KOPT-K1 (cell line): ENCODE data around the gene ATF6.
A peak's percentile ranks its signal among the peaks of the same experiment; 100 is the strongest.
"Not testable (repeated sequence)": the region's sequence is repeated elsewhere in the genome, so short reads cannot be mapped to it uniquely, and the experiment has no call there.

Experiments used
- H3K27ac ChIP-seq: fragments of 200-600 bp; sonication (generic); 2 replicates; pipeline ENCODE4 v1.5.1; 2016; ENCODE audit warnings: antibody characterized with exemption, mild to moderate bottlenecking, low read depth, low read length; ENCODE audit not compliant: poor library complexity, severe bottlenecking
- H3K36me3 ChIP-seq: fragments of 200-600 bp; sonication (generic); 2 replicates; pipeline ENCODE4 v1.5.1; 2017; ENCODE audit warnings: antibody characterized with exemption, mild to moderate bottlenecking, low read length, moderate library complexity; ENCODE audit not compliant: insufficient read depth
- H3K9me3 ChIP-seq: fragments of 200-600 bp; sonication (generic); 2 replicates; pipeline ENCODE4 v1.5.1; 2017; ENCODE audit warnings: antibody characterized with exemption, low read length, mild to moderate bottlenecking; ENCODE audit not compliant: insufficient read depth, poor library complexity, severe bottlenecking

The ATF6 gene, protein sequence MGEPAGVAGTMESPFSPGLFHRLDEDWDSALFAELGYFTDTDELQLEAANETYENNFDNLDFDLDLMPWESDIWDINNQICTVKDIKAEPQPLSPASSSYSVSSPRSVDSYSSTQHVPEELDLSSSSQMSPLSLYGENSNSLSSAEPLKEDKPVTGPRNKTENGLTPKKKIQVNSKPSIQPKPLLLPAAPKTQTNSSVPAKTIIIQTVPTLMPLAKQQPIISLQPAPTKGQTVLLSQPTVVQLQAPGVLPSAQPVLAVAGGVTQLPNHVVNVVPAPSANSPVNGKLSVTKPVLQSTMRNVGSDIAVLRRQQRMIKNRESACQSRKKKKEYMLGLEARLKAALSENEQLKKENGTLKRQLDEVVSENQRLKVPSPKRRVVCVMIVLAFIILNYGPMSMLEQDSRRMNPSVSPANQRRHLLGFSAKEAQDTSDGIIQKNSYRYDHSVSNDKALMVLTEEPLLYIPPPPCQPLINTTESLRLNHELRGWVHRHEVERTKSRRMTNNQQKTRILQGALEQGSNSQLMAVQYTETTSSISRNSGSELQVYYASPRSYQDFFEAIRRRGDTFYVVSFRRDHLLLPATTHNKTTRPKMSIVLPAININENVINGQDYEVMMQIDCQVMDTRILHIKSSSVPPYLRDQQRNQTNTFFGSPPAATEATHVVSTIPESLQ

DNA sequence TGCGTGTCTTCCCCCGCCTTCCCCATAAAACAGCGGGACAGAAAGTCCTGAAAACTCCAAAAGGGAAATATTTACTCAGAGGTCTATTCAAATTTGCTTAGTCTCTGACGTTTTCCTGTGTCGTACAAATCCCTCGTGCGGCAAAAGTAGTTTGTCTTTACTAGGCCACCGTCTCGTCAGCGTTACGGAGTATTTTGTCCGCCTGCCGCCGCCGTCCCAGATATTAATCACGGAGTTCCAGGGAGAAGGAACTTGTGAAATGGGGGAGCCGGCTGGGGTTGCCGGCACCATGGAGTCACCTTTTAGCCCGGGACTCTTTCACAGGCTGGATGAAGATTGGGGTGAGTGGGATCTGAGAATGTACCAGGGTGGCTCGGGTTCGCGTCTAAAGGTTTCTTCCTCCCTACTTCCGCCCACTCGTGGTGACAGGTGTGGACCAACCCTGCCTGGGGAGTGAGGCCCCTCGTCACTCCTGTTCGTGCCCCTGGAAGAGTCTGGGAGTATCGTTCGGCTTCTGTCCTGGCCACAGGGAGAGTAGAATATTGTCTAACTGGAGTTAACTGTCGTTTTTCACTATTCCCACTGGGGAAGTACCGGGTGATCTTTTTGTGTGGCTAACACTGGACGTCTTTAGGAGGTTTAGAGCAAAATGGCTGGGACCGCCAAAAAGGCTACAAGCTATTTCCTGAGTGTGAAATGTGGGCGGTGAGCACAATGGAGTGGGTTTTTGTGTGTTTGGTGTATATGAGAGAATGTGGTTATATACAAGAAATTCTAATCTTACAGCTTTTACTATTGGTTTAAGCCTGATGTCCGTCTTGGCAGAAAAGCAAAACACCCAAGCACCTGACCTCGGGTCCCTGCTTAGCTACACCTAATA is at the start of gene ATF6:
TSS of gene ATF6 (plus strand) at position 219 of the 880 bp plus-strand sequence. CDS start at position 260, 41 bp downstream.
- H3K27ac ChIP-seq, result peak within 1 kb of the TSS; percentile 86
- H3K9me3 ChIP-seq, result no peaks in the 10 kb centered on the region
- no peaks in the 10 kb centered on the region for H3K36me3 ChIP-seq

GRCh38 chr1:161718559-161719324 is 47.4 kb upstream of the ATF6 start:
- Histone ChIP-seq H3K36me3 (no peaks in the 10 kb centered on the region), H3K27ac (no peak overlapping the region), H3K9me3 (no peaks in the 10 kb centered on the region)

GRCh38 chr1:161719325-161719611 is 46.9 kb upstream of the ATF6 start:
- H3K27ac ChIP-seq, result no peak overlapping the region
- H3K9me3 ChIP-seq, result no peaks in the 10 kb centered on the region
- H3K36me3 ChIP-seq, result no peaks in the 10 kb centered on the region

GRCh38 chr1:161720422-161720821 is 45.7 kb upstream of the ATF6 start:
- Histone ChIP-seq H3K27ac (no peak overlapping the region), H3K9me3 (no peaks in the 10 kb centered on the region), H3K36me3 (no peaks in the 10 kb centered on the region)

- Histone ChIP-seq H3K9me3 (no peaks in the 10 kb centered on the region), H3K27ac (no peak within 1 kb of the TSS), H3K36me3 (no peaks in the 10 kb centered on the region)
Measured at GRCh38 chr1:161720956-161721737, 45.0 kb upstream of the ATF6 start, which contains the start of gene FCRLB. TSS of gene FCRLB (plus strand) at chr1:161721544. CDS start at chr1:161722673, 1,129 bp downstream.

DNA sequence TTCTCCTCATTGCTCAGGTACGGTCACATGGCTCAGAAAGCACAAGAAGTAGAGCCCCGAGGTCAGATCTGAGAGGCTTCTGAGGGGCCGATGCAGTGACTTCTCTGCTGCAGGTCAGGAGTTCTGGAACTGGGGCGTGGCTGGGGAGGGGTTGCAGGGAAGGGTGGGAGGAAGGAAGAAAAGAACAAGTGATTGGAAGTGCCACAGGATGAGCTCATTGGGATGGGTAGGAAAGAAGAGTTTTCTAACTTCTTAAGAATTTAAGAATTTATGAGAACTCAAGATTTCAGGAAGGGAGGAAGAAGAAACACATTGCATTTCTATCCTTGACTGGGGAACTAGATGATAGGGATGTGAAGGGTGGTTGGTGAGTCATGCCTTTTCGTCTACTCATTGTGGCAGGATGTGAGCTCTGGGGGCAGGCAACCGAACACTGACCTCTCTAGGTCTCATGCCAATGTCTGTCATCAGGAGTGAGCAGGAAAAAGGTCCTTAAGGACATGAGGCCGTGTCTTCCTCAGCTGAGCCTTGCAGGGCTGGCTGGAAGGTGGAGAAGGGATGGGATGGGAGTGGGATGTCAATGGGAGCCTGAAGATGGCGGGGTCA is 44.3 kb upstream of the ATF6 start:
- H3K9me3 ChIP-seq, result no peaks in the 10 kb centered on the region
- no peak overlapping the region for H3K27ac ChIP-seq
- no peaks in the 10 kb centered on the region for H3K36me3 ChIP-seq

- Histone ChIP-seq H3K36me3 (no peaks in the 10 kb centered on the region), H3K9me3 (no peaks in the 10 kb centered on the region), H3K27ac (no peak overlapping the region)
Measured at GRCh38 chr1:161722406-161722805, 43.7 kb upstream of the ATF6 start.

DNA sequence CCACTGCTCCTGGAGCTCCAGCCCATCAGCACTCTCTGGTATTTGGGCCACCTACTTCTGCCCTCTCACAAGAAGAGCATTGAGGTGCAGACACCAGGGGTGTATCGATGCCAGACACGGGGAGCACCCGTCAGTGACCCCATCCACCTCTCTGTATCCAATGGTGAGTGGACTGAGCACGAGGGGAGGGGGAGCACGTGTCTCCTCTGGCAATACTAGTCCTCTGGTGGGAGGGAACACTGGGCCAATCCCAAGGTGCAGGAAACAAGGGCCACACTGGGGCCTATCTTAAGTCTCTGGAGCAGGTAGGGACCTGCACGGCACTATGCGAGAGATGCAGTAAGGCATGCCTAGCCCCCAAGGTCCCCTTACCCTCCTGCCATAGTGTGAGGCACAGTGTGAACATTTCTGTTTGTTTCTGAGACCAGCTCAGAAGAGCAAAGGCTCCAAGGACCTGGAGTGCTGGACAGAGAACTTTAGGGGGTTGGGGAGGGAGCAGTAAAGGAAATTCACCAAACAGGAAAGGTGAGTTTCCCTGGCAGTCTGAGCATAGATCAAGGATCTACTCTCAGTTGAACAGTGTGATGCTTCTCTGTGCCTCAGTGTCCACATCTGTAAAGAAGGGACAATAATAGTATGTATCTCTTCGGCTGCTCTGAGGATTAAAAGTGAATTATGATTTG is 42.5 kb upstream of the ATF6 start:
- Histone ChIP-seq H3K36me3 (no peaks in the 10 kb centered on the region), H3K27ac (no peak overlapping the region), H3K9me3 (no peaks in the 10 kb centered on the region)

DNA sequence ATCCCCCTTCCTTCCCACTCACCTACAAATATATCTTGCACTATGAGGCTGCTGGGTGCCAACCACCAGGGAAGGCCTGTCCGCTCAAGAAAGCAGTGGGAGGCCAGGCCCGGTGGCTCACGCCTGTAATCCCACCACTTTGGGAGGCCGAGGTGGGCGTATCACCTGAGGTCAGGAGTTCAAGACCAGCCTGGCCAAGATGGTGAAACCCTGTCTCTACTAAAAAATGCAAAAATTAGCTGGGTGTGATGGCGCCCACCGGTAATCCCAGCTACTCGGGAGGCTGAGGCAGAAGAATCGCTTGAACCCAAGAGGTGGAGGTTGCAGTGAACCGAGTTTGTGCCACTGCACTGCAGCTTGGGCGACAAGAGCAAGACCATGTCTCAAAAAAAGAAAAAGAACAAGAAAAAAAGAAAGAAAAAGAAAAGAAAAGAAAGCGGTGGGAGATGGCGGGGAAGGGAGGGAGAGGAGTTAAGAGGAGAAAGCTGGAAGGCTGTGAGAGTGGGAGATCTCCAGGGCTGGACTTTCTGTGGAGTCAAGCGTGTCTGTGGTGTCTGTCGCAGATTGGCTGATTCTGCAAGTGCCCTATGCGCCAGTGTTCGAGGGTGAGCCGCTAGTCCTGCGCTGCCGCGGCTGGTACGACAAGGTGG is 40.7 kb upstream of the ATF6 start:
- not testable (repeated sequence) for H3K27ac ChIP-seq, H3K9me3 ChIP-seq, H3K36me3 ChIP-seq

GRCh38 chr1:161725908-161726472 is 40.1 kb upstream of the ATF6 start:
- H3K27ac ChIP-seq, result no peak overlapping the region
- no peaks in the 10 kb centered on the region for H3K36me3 ChIP-seq
- no peaks in the 10 kb centered on the region for H3K9me3 ChIP-seq

DNA sequence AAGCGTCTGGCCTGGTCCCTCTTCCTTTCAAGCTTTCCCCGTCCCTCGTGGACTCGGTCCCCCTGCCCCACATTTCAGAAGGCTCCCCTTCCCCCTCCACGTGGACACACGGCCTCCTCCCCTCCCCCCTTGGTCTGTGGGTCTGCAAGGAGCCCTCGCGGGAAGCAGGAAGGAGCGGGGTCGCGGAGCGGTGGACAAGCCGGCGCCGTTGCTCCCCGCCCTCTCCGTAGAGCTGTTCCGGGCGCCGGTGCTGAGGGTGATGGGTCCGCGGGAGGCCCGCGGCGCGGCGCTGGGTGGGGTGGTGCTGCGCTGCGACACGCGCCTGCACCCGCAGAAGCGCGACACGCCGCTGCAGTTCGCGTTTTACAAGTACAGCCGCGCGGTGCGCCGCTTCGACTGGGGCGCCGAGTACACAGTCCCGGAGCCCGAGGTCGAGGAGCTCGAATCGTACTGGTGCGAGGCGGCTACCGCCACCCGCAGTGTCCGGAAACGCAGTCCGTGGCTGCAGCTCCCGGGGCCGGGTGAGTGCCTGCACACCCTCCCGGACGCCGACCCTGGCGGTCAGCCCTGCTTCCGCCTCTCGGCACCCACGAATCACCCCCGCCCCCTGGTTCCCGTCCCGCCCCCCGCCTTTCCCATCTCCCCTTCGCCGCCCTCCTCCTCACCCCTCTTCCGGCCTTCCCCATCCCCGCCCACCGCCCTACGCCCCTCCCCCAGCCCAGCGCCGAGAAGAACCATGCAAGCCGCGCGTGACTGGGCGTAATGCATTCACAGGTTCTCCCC is 39.5 kb upstream of the ATF6 start:
- no peaks in the 10 kb centered on the region for H3K9me3 ChIP-seq
- H3K27ac ChIP-seq, result no peak overlapping the region

GRCh38 chr1:161727256-161727924 is 38.7 kb upstream of the ATF6 start:
- H3K9me3 ChIP-seq, result no peaks in the 10 kb centered on the region
- no peak overlapping the region for H3K27ac ChIP-seq
- H3K36me3 ChIP-seq, result no peaks in the 10 kb centered on the region

More for the DNA sequence above, 39.5 kb upstream of the ATF6 start:
- H3K36me3 ChIP-seq, result no peaks in the 10 kb centered on the region
